GM12878 (cell line): ENCODE results near the gene ITPR2. TPM values are rescaled to one million over a fixed set of nuclear protein-coding genes. Genes with fewer than 3 reads are reported as not detected.

ENCODE experiments used
- ATAC-seq: fragments of 200-7000 bp; cut with Tn5 transposase; 3 replicates; pipeline ENCODE4 v1.9.1; 2020; ENCODE audit warnings: mild to moderate bottlenecking, moderate library complexity
- BruUV-seq: library from RNA; stranded (reverse); fragments of 400-500 nt; replicated peaks from 2 replicates; lab custom pipeline; 2021; lab: Mats Ljungman, UMichigan
- CTCF ChIA-PET: fragments of 300-600 bp; sonication (Branson Sonifier 250); formaldehyde crosslinking; extraction: SDS; loops from one replicate; lab custom pipeline; 2021; ENCODE audit warnings: inconsistent platforms; lab: Yijun Ruan, JAX
- POLR2A ChIA-PET: fragments of 350-600 bp; formaldehyde crosslinking; extraction: SDS; loops from one replicate; lab custom pipeline; 2021; ENCODE audit warnings: inconsistent platforms; lab: Charles Lee
- RAD21 ChIA-PET: fragments of 300-600 bp; sonication (Branson Sonifier 250); formaldehyde crosslinking; loops from one replicate; lab custom pipeline; 2023; ENCODE audit warnings: antibody characterized with exemption; ENCODE audit not compliant: unreplicated experiment; lab: Charles Lee
- SMC1A ChIA-PET: fragments of 300-600 bp; sonication (Branson Sonifier 250); formaldehyde crosslinking; loops from one replicate; lab custom pipeline; 2023; ENCODE audit not compliant: unreplicated experiment, uncharacterized antibody; lab: Charles Lee
- DNase-seq: peaks from one replicate; pipeline ENCODE4 v3.0.0-alpha.2; 2011; ENCODE audit warnings: low read depth, low spot score
- FAIRE-seq: peaks from 3 replicates; lab custom pipeline; 2011; peaks lifted over from hg19 to GRCh38; lab: Jason Lieb, UNC
- H2AFZ ChIP-seq: 2 replicates; pipeline ENCODE4 v1.6.0; 2011; ENCODE audit warnings: low read depth, low read length, control low read depth; ENCODE audit not compliant: control insufficient read depth
- H3K27ac ChIP-seq: 2 replicates; pipeline ENCODE4 v1.5.1; 2011; ENCODE audit warnings: control low read depth; ENCODE audit not compliant: control insufficient read depth, insufficient read depth
- H3K27me3 ChIP-seq, 2 experiments: replicated peaks in 1 of 2; 2 replicates each; pipeline versions ENCODE4 v1.6.0 to v1.6.1; 2011; ENCODE audit warnings: low read length in 1 of 2; ENCODE audit not compliant: control insufficient read depth in 2 of 2, insufficient read depth in 2 of 2
- H3K36me3 ChIP-seq, 2 experiments: 2 replicates each; pipeline ENCODE4 v1.5.1; 2011; ENCODE audit warnings: low read length in 1 of 2; ENCODE audit not compliant: control insufficient read depth in 2 of 2, insufficient read depth in 2 of 2
- H3K4me1 ChIP-seq: 2 replicates; pipeline ENCODE4 v1.6.1; 2011; ENCODE audit warnings: mild to moderate bottlenecking, low read length, moderate library complexity, mixed read lengths; ENCODE audit not compliant: control insufficient read depth, insufficient read depth
- H3K4me2 ChIP-seq: 2 replicates; pipeline ENCODE4 v1.6.0; 2011; ENCODE audit warnings: control low read depth; ENCODE audit not compliant: control insufficient read depth, insufficient read depth
- H3K4me3 ChIP-seq: fragments of 200-600 bp; sonication (generic); 2 replicates; pipeline ENCODE4 v1.5.1; 2016
- H3K79me2 ChIP-seq: 2 replicates; pipeline ENCODE4 v1.6.0; 2011; ENCODE audit warnings: low read length; ENCODE audit not compliant: control insufficient read depth, insufficient read depth
- H3K9ac ChIP-seq: 2 replicates; pipeline ENCODE4 v1.8.0; 2011; ENCODE audit warnings: low read length, control low read depth, mixed read lengths; ENCODE audit not compliant: control insufficient read depth, insufficient read depth
- H3K9me3 ChIP-seq: replicated peaks from 3 replicates; pipeline ENCODE4 v1.5.1; 2011; ENCODE audit warnings: mild to moderate bottlenecking, low read length; ENCODE audit not compliant: control insufficient read depth, insufficient read depth
- H4K20me1 ChIP-seq: 2 replicates; pipeline ENCODE4 v1.6.0; 2011; ENCODE audit not compliant: control insufficient read depth, insufficient read depth
- BCL11A ChIP-seq: IDR thresholded peaks from 2 replicates; pipeline ENCODE4 v1.6.1; 2011; ENCODE audit warnings: low read depth, low read length
- CBX3 ChIP-seq: fragments of 200-600 bp; sonication (generic); IDR thresholded peaks from 2 replicates; pipeline ENCODE4 v1.6.1; 2016; ENCODE audit warnings: low read depth, borderline replicate concordance
- IKZF2 ChIP-seq, 2 experiments: fragments of 450-650 bp; IDR thresholded peaks; 2 replicates each; pipeline ENCODE4 v1.6.1; 2017; ENCODE audit warnings: mild to moderate bottlenecking in 2 of 2, moderate library complexity in 2 of 2
- IRF5 ChIP-seq: fragments of 450-650 bp; IDR thresholded peaks from 2 replicates; pipeline ENCODE4 v1.6.1; 2017; ENCODE audit warnings: borderline replicate concordance
- KDM1A ChIP-seq: fragments of 200-600 bp; sonication (generic); IDR thresholded peaks from 2 replicates; pipeline ENCODE4 v1.6.1; 2016; ENCODE audit warnings: borderline replicate concordance
- NBN ChIP-seq: fragments of 450-650 bp; IDR thresholded peaks from 2 replicates; pipeline ENCODE4 v1.6.1; 2016
- NR2C1 ChIP-seq: fragments of 450-650 bp; IDR thresholded peaks from 2 replicates; pipeline ENCODE4 v1.6.1; 2017; ENCODE audit warnings: antibody characterized with exemption, mild to moderate bottlenecking, moderate library complexity
- PML ChIP-seq: IDR thresholded peaks from 2 replicates; pipeline ENCODE4 v1.6.1; 2012; ENCODE audit warnings: low read length, inconsistent platforms
- POLR2AphosphoS2 ChIP-seq: IDR thresholded peaks from 2 replicates; pipeline ENCODE4 v1.6.1; 2011; ENCODE audit warnings: low read depth, mild to moderate bottlenecking, low read length, improper control_type of control experiment, moderate library complexity
- POLR2AphosphoS5 ChIP-seq: IDR thresholded peaks from 2 replicates; pipeline ENCODE4 v1.6.1; 2011; ENCODE audit warnings: mild to moderate bottlenecking, low read length, inconsistent platforms
- POU2F2 ChIP-seq: IDR thresholded peaks from 3 replicates; pipeline ENCODE4 v1.6.1; 2011; ENCODE audit warnings: low read depth, mild to moderate bottlenecking, low read length, borderline replicate concordance
- SMARCA5 ChIP-seq: fragments of 450-650 bp; IDR thresholded peaks from 2 replicates; pipeline ENCODE4 v1.6.1; 2017; ENCODE audit warnings: mild to moderate bottlenecking
- ZBTB11 ChIP-seq: fragments of 450-650 bp; formaldehyde crosslinking; IDR thresholded peaks from 2 replicates; pipeline ENCODE4 v1.5.0; 2022; ENCODE audit warnings: mild to moderate bottlenecking, missing genetic modification characterization
- ZBTB4 ChIP-seq: fragments of 450-650 bp; formaldehyde crosslinking; IDR thresholded peaks from 2 replicates; pipeline ENCODE4 v1.4.0; 2022; ENCODE audit warnings: mild to moderate bottlenecking, moderate library complexity
- ZNF24 ChIP-seq: fragments of 450-650 bp; IDR thresholded peaks from 2 replicates; pipeline ENCODE4 v1.6.1; 2017; ENCODE audit warnings: antibody characterized with exemption, mild to moderate bottlenecking
- in situ Hi-C: fragments of 300-500 bp; cut with MboI; formaldehyde crosslinking; loops from 9 replicates; pipeline ENCODE4 v1.14.3; 2018; ENCODE audit warnings: mixed read lengths
- intact Hi-C: fragments of 100-400 bp; cut with micrococcal nuclease; formaldehyde crosslinking; loops from one replicate; pipeline ENCODE4 v1.14.2; 2022; ENCODE audit not compliant: unreplicated experiment
- polyA plus RNA-seq, 11 experiments: library from polyadenylated mRNA; depleted of rRNA in 4 of 11; unstranded in 6 of 11; stranded (reverse) in 5 of 11; fragments of >200 nt; fragmentation: Nextera tagmentation in 4 of 11; fragmentation: Illumina TruSeq in 1 of 11; extraction: Ambion mirVana in 4 of 11; extraction: Trizol in 1 of 11; gene quantifications; 1 replicate in 1 of 11; 2 replicates in 10 of 11; pipeline versions ENCODE4 v1.2.1 to v1.2.3, GENCODE V29; 2011 to 2016; ENCODE audit warnings: inconsistent platforms in 2 of 11, missing spikeins in 2 of 11, low read depth in 1 of 11
- total RNA-seq, 4 experiments: library from RNA; depleted of rRNA in 3 of 4; stranded (reverse); fragments of >200 nt in 3 of 4; fragmentation: Illumina TruSeq in 1 of 4; extraction: Trizol in 1 of 4; gene quantifications; 2 replicates each; pipeline versions ENCODE4 v1.2.1 to v1.2.3, GENCODE V29; 2013 to 2021

ITPR2 gene
- total and polyA plus RNA-seq, 10 of the 15 experiments (the other 5 are each of a cell fraction or from before 2014, with no cell fraction given), result 7.5 to 76.2 (median 47.1) TPM

GRCh38 chr12:26358651-26359050 lies 474.3 kb downstream of the ITPR2 start:
- DNase-seq, result no peak
- H3K4me2 ChIP-seq, result no peak overlapping the region
- H3K27ac ChIP-seq, result no peak overlapping the region
- intact Hi-C loops, result no loop called here
- no peaks in the 10 kb centered on the region for H3K79me2 ChIP-seq
- H2AFZ ChIP-seq, result no peak overlapping the region
- BruUV-seq, result no TSS peak
- SMC1A ChIA-PET, result interaction anchor here (0.7 kb wide), 1 partner anchor 240 kb away, joined by 3 read pairs; no protein-coding TSS in a partner anchor
- RAD21 ChIA-PET, result no interaction called here
- no peaks in the 10 kb centered on the region; a peak in 1 of 4 replicates for H3K36me3 ChIP-seq
- CTCF ChIA-PET, result interaction anchor here (0.7 kb wide), 1 partner anchor 102 kb away, joined by 4 read pairs; no protein-coding TSS in a partner anchor
- no peak overlapping the region for H3K9ac ChIP-seq
- POLR2A ChIA-PET, result no interaction called here
- no peaks in the 10 kb centered on the region for H4K20me1 ChIP-seq
- in situ Hi-C loops, result no loop called here
- TF ChIP-seq POU2F2 (no peak), KDM1A (no peak), IRF5 (no peak), ZBTB11 (no peak), BCL11A (no peak), ZBTB4 (CRISPR knock-in tag) (no peak), SMARCA5 (no peak), IKZF2 (IDR thresholded peaks at IDR 0.05) (no peak), ZNF24 (no peak), POLR2AphosphoS2 (no peak), NR2C1 (no peak), CBX3 (no peak), NBN (no peak), POLR2AphosphoS5 (no peak), PML (no peak)
- no peak for FAIRE-seq
- no peaks in the 10 kb centered on the region for H3K9me3 ChIP-seq
- no peak overlapping the region for H3K4me3 ChIP-seq
- no peak for ATAC-seq
- no peaks in the 10 kb centered on the region for H3K4me1 ChIP-seq
- no peaks in the 10 kb centered on the region for H3K27me3 ChIP-seq
